ENCODE data around the gene SPG7. TPM values are rescaled to one million over a fixed set of nuclear protein-coding genes. Genes with fewer than 3 reads are reported as not detected.
A peak's percentile ranks its signal among the peaks of the same experiment; 100 is the strongest.

SPG7 gene
- total RNA-seq, 1 experiment from 2014 or later: 82.4 TPM

GRCh38 chr16:89484923-89485679, 23.1 kb upstream of the SPG7 start:
- no peak for TF ChIP-seq CTCF (IDR thresholded peaks at IDR 0.05; ENCODE audit: unreplicated experiment)
- Mint-ChIP-seq H3K4me1 (ENCODE audit: insufficient read depth, unreplicated experiment) (peaks cover 38% of the 10 kb centered on the region), H3K4me3 (ENCODE audit: unreplicated experiment) (no peak overlapping the region), H3K27me3 (ENCODE audit: insufficient read depth, unreplicated experiment) (no peaks in the 10 kb centered on the region), H3K27ac (ENCODE audit: low read depth, unreplicated experiment) (peak overlapping the region; percentile 49), H3K9me3 (ENCODE audit: unreplicated experiment) (no peaks in the 10 kb centered on the region), H3K36me3 (ENCODE audit: insufficient read depth, unreplicated experiment) (peaks cover 24% of the 10 kb centered on the region)
- CTCF ChIA-PET: no interaction called here
- intact Hi-C loops (cut with micrococcal nuclease): loop anchor here (5.0 kb wide), 1 partner anchor 43 kb away; no protein-coding TSS in a partner anchor
- no peak for DNase-seq (ENCODE audit: unreplicated experiment)
- POLR2A ChIA-PET: interaction anchor here (1.0 to 2.0 kb wide), 6 partner anchors 8 to 268 kb away, joined by 3 to 8 read pairs (median 4); partner anchors contain the start of gene ZNF778
- BruUV-seq (replicated peaks): no TSS peak

DNA sequence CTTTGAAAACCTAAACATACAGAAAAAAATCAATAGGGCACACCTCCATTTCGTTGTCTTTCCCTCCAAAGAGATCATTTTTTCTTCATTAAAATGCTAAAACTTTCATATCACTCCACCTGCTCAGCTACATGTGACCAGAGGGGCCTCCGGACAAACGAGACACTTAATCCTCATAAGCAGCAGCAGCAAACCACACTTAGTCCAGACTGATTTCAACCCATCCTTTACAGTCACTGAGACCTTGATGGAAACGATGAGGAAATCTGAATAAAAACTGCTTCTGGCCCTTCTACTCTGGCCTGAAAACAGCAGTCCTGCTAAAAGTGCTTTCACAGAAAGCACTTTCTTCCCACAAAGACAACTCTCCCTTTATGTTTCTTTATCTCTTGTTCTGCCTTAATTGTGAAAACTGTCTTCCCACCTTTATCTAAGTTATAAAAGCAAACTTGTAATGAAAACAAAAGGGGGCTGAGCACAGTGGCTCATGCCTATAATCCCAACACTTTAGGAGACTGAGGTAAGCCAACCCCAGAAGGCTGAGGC, 22.4 kb upstream of the SPG7 start:
- no peaks in the 10 kb centered on the region for H3K27me3 Mint-ChIP-seq (ENCODE audit: insufficient read depth, unreplicated experiment)
- intact Hi-C loops (cut with micrococcal nuclease): loop anchor here (5.0 kb wide), 1 partner anchor 43 kb away; no protein-coding TSS in a partner anchor

GRCh38 chr16:89489040-89489897, 18.9 kb upstream of the SPG7 start:
- TF ChIP-seq CTCF (IDR thresholded peaks at IDR 0.05; ENCODE audit: unreplicated experiment): peak; percentile 14
- Mint-ChIP-seq H3K36me3 (ENCODE audit: insufficient read depth, unreplicated experiment) (peaks cover 32% of the 10 kb centered on the region), H3K9me3 (ENCODE audit: unreplicated experiment) (no peaks in the 10 kb centered on the region), H3K27ac (ENCODE audit: low read depth, unreplicated experiment) (peak overlapping the region; percentile 52), H3K4me3 (ENCODE audit: unreplicated experiment) (peak overlapping the region; percentile 77), H3K27me3 (ENCODE audit: insufficient read depth, unreplicated experiment) (no peaks in the 10 kb centered on the region), H3K4me1 (ENCODE audit: insufficient read depth, unreplicated experiment) (peaks cover 15% of the 10 kb centered on the region)
- DNase-seq (ENCODE audit: unreplicated experiment): peak; percentile 91
- no TSS peak for BruUV-seq (replicated peaks)
- CTCF ChIA-PET: interaction anchor here (0.6 kb wide), 1 partner anchor 888 kb away, joined by 3 read pairs; no protein-coding TSS in a partner anchor
- POLR2A ChIA-PET: interaction anchor here (0.5 to 4.9 kb wide), 22 partner anchors 8 to 163 kb away, joined by 3 to 55 read pairs (median 6); partner anchors contain the start of gene SPG7
- intact Hi-C loops (cut with micrococcal nuclease): loop anchor here (1.0 to 5.0 kb wide), 2 partner anchors 19 to 47 kb away; partner anchors contain the start of gene SPG7

More for the DNA sequence above, 22.4 kb upstream of the SPG7 start:
- POLR2A ChIA-PET: interaction anchor here (0.6 to 1.5 kb wide), 3 partner anchors 9 to 28 kb away, joined by 3 to 5 read pairs (median 5); no protein-coding TSS in a partner anchor
- BruUV-seq (replicated peaks): no TSS peak
- CTCF ChIA-PET: no interaction called here
- DNase-seq (ENCODE audit: unreplicated experiment): no peak
- Mint-ChIP-seq H3K36me3 (ENCODE audit: insufficient read depth, unreplicated experiment) (peaks cover 28% of the 10 kb centered on the region), H3K4me1 (ENCODE audit: insufficient read depth, unreplicated experiment) (peaks cover 34% of the 10 kb centered on the region), H3K27ac (ENCODE audit: low read depth, unreplicated experiment) (peak overlapping the region; percentile 49), H3K9me3 (ENCODE audit: unreplicated experiment) (no peaks in the 10 kb centered on the region), H3K4me3 (ENCODE audit: unreplicated experiment) (no peak overlapping the region)
- no peak for TF ChIP-seq CTCF (IDR thresholded peaks at IDR 0.05; ENCODE audit: unreplicated experiment)
